Progenitor cell of endocrine pancreas (in vitro differentiated cells): ENCODE data around the gene AK5. TPM values are rescaled to one million over a fixed set of nuclear protein-coding genes. Genes with fewer than 3 reads are reported as not detected.

Source experiments
- DNase-seq: peaks from one replicate; pipeline ENCODE4 v3.0.0; 2021; ENCODE audit warnings: low spot score; ENCODE audit not compliant: unreplicated experiment
- H3K27ac Mint-ChIP-seq: 2 replicates; pipeline ENCODE4 v1.8.0; 2021; ENCODE audit warnings: mild to moderate bottlenecking, moderate library complexity, mixed read lengths
- H3K27me3 Mint-ChIP-seq: 2 replicates; pipeline ENCODE4 v1.8.0; 2021; ENCODE audit warnings: mixed read lengths
- H3K36me3 Mint-ChIP-seq: 2 replicates; pipeline ENCODE4 v1.8.0; 2022; ENCODE audit warnings: mixed read lengths; ENCODE audit not compliant: insufficient read depth
- H3K4me1 Mint-ChIP-seq: 2 replicates; pipeline ENCODE4 v1.8.0; 2021; ENCODE audit warnings: low read depth, mixed read lengths
- H3K4me3 Mint-ChIP-seq: 2 replicates; pipeline ENCODE4 v1.8.0; 2021; ENCODE audit warnings: low read depth, mild to moderate bottlenecking, moderate library complexity, mixed read lengths
- H3K9me3 Mint-ChIP-seq: 2 replicates; pipeline ENCODE4 v1.8.0; 2021; ENCODE audit warnings: low read depth, mixed read lengths
- CTCF ChIP-seq: fragments of 200-600 bp; sonication (generic); IDR thresholded peaks from one replicate; pipeline ENCODE4 v1.5.0; 2021; ENCODE audit warnings: antibody characterized with exemption, mild to moderate bottlenecking; ENCODE audit not compliant: unreplicated experiment
- total RNA-seq: library from RNA; stranded (reverse); gene quantifications from 2 replicates; pipeline ENCODE4 v1.2.1, GENCODE V29; 2021

Gene AK5
- total RNA-seq, 1 donor from 2014 or later, result 4.0 TPM

DNA sequence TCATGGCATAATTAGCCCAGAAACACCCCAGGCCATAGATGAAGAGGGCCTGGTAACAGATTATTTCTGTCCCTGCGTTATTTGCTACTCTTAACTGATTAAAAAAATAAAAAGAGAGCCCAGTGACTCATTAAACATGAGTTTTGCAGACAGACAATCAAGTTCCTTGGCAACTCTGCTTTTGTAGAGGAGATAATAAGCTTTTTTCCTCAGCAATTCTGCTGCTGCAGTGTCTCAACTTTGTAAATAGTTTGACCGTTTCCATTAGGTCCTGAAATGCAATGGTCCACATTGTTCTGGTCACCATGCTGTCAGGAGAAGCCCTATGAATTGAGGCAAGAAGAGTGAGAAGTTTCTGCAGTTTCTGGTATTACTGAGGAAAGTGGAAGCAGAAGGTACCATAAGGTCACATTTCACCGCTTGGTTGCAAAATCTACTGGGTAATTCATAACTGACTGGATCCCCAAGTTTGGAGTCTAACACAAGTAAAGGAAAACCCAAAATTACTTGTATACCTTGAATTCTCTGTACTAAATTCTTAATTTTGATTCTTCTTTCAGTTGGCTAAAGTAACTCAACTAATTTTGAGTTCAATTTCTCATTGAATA, 261.1 kb downstream of the AK5 start:
- Mint-ChIP-seq H3K9me3 (no peaks in the 10 kb centered on the region), H3K27ac (no peak overlapping the region), H3K36me3 (no peaks in the 10 kb centered on the region), H3K27me3 (no peaks in the 10 kb centered on the region), H3K4me1 (peaks cover 13% of the 10 kb centered on the region), H3K4me3 (no peak overlapping the region)
- no peak for TF ChIP-seq CTCF
- DNase-seq, result no peak

DNA sequence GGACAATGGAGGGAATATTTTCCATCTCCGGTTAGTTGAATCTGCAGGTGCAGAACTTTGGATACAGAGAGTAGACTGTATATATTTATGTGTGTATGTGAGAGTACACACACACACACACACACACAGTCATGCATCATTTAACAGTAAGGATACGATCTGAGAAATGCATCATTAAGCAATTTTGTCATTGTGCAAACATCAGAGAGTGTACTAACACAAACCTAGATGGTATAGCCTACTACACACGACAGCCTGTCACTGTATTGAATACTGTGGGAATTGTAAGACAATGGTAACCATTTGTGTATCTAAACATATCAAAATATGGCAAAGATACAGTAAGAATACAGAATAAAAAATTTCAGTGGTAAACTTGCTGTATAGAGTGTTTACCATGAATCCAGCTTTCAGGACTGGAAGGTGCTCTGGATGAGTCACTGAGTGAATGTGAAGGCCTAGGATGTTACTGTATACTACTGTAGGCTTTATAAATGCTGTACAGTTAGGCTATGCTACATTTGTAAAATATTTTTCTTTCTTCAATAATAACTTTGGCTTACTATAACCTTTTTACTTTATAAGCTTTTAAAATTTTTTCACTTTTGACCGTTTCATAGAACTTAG, 262.1 kb downstream of the AK5 start:
- Mint-ChIP-seq H3K4me3 (no peak overlapping the region), H3K27me3 (no peaks in the 10 kb centered on the region), H3K4me1 (peaks cover 10% of the 10 kb centered on the region), H3K36me3 (no peaks in the 10 kb centered on the region), H3K27ac (no peak overlapping the region), H3K9me3 (no peaks in the 10 kb centered on the region)
- TF ChIP-seq CTCF, result no peak
- DNase-seq, result no peak

DNA sequence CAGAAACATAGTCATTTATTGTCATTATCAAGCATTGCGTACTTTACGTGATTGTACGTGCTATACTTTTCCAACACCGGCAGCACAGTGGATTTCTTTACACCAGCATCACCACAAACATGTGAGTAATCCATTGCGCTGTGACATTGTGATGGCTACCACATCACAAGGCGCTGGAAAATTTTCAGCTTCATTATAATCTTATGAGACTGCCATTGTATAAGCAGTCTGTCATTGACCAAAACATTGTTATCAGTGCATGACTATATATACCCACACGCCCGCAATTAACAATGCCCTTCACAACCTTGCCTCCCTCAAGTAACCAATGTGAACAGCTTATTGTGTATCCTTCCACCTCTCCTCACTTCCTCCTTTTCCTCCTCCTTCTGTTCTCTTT, 263.0 kb downstream of the AK5 start:
- TF ChIP-seq CTCF, result no peak
- Mint-ChIP-seq H3K4me3 (no peak overlapping the region), H3K9me3 (no peaks in the 10 kb centered on the region), H3K27me3 (no peaks in the 10 kb centered on the region), H3K36me3 (no peaks in the 10 kb centered on the region), H3K4me1 (peaks cover 2% of the 10 kb centered on the region), H3K27ac (no peak overlapping the region)
- DNase-seq, result no peak

- no peak for TF ChIP-seq CTCF
- H3K36me3 Mint-ChIP-seq, result no peaks in the 10 kb centered on the region
- no peaks in the 10 kb centered on the region for H3K27me3 Mint-ChIP-seq
- no peak overlapping the region for H3K27ac Mint-ChIP-seq
- H3K4me1 Mint-ChIP-seq, result no peaks in the 10 kb centered on the region
- H3K9me3 Mint-ChIP-seq, result no peaks in the 10 kb centered on the region
- DNase-seq, result no peak
- H3K4me3 Mint-ChIP-seq, result no peak overlapping the region
Measured at GRCh38 chr1:77545970-77546369, 264.2 kb downstream of the AK5 start.

DNA sequence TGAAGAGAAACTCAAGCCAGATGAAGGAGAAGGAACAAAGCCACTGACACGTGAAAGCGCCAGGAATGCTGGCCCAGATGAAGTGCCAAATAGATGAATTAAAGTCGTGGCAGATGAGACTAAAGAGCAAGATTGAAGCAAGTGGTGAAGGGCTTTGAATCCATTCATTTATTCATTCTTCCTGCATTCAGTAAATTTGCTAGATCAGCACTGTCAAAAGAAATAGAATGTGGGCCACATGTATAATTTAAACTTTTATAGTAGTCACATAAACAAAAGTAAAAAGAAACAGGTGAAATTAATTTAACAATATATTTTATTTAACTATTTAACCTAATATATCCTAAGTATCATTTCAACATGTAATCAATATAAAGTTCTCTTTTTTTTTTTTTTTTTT, 265.1 kb downstream of the AK5 start:
- Mint-ChIP-seq H3K36me3 (no peaks in the 10 kb centered on the region), H3K4me1 (no peaks in the 10 kb centered on the region), H3K27me3 (no peaks in the 10 kb centered on the region), H3K4me3 (no peak overlapping the region), H3K9me3 (no peaks in the 10 kb centered on the region), H3K27ac (no peak overlapping the region)
- no peak for DNase-seq
- TF ChIP-seq CTCF, result no peak
